HG03039 (cell line): Measurements from ENCODE around the gene HOTAIR.

ENCODE experiments used
- ATAC-seq: cut with Tn5 transposase; IDR thresholded peaks from one replicate; pipeline ENCODE4 v1.9.1; 2021; ENCODE audit warnings: mild to moderate bottlenecking, moderate library complexity; ENCODE audit not compliant: unreplicated experiment

The HOTAIR gene

GRCh38 chr12:53976172-53976822, 1.5 kb upstream of the HOTAIR start:
- no peak for ATAC-seq

- ATAC-seq, result no peak
Measured at GRCh38 chr12:53975479-53976152, 862 bp upstream of the HOTAIR start.

GRCh38 chr12:53975064-53975471, 314 bp upstream of the HOTAIR start:
- no peak for ATAC-seq

GRCh38 chr12:53973236-53974042, 1.3 kb downstream of the HOTAIR start:
- no peak for ATAC-seq

- ATAC-seq, result no peak
Measured at GRCh38 chr12:53972722-53973235, 2.0 kb downstream of the HOTAIR start, which contains the start of gene HOXC11. HOXC11 (plus strand) TSS chr12:53973126; CDS start chr12:53973242, 116 bp downstream.

- ATAC-seq, result no peak
Measured at GRCh38 chr12:53972152-53972702, 2.5 kb downstream of the HOTAIR start.

GRCh38 chr12:53971686-53972085, 3.1 kb downstream of the HOTAIR start:
- ATAC-seq, result no peak

- no peak for ATAC-seq
Measured at GRCh38 chr12:53971129-53971528, 3.6 kb downstream of the HOTAIR start.

- ATAC-seq, result no peak
Measured at GRCh38 chr12:53970451-53970850, 4.3 kb downstream of the HOTAIR start.

- ATAC-seq, result no peak
Measured at GRCh38 chr12:53969588-53970259, 5.0 kb downstream of the HOTAIR start.

GRCh38 chr12:53968214-53969127, 6.3 kb downstream of the HOTAIR start:
- ATAC-seq, result no peak

GRCh38 chr12:53967421-53967925, 7.3 kb downstream of the HOTAIR start:
- no peak for ATAC-seq

- ATAC-seq, result no peak
Measured at GRCh38 chr12:53966385-53967133, 8.2 kb downstream of the HOTAIR start.

- ATAC-seq, result no peak
Measured at GRCh38 chr12:53966085-53966384, 8.7 kb downstream of the HOTAIR start.

- ATAC-seq, result no peak
Measured at GRCh38 chr12:53965281-53966084, 9.3 kb downstream of the HOTAIR start.

GRCh38 chr12:53964315-53964713, 10.4 kb downstream of the HOTAIR start:
- ATAC-seq, result no peak

- ATAC-seq, result no peak
Measured at GRCh38 chr12:53963434-53964314, 11.1 kb downstream of the HOTAIR start.
